Sciatic nerve (tissue), 2 donors: ENCODE measurements around the gene BTBD10. TPM values are rescaled to one million over a fixed set of nuclear protein-coding genes. Genes with fewer than 3 reads are reported as not detected.

ENCODE experiments used
- ATAC-seq: fragments of 200-7000 bp; cut with Tn5 transposase; one replicate; pipeline ENCODE4 v1.9.1; 2020; ENCODE audit warnings: mild to moderate bottlenecking, moderate library complexity
- DNase-seq: peaks from one replicate; pipeline ENCODE4 v3.0.0-alpha.2; 2020; ENCODE audit warnings: low spot score
- intact Hi-C: fragments of 100-400 bp; cut with DNase I; formaldehyde crosslinking; loops from one replicate; pipeline ENCODE4 v1.14.2; 2022
- total RNA-seq: library from RNA; stranded (reverse); fragmentation: NEBNext Ultra II Directional; extraction: Animal tissue kit (Norgen Biotek cat#: 25700); gene quantifications from one replicate; pipeline ENCODE4 v1.2.1, GENCODE V29; 2021
- donor health status: DM: no; HTN: no; CAD: no.
- donor health status: DM: no; HTN: no; CAD: no.

Gene BTBD10
- total RNA-seq, 1 donor from 2014 or later = 34.9 TPM

DNA sequence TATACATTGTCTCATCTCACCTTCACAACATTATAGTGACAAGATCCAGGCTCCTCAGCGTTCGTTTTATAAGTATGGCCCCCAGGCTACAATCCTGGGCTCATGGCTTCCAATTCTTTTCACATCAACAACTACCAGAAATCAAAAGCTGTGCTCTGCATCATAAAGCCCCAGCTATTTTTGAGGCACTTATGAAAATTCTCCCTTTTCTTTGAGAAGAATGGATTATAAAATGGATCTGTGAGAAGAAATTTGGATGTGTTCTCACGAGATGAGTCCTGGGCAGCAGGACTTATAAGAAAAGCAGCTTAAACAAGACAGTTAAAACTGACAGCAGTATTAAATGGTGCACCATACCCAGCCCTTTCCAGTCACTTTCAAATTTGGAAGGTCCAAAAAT lies 80.3 kb downstream of the BTBD10 start:
- intact Hi-C loops = no loop called here
- ATAC-seq = no peak
- DNase-seq = no peak

DNA sequence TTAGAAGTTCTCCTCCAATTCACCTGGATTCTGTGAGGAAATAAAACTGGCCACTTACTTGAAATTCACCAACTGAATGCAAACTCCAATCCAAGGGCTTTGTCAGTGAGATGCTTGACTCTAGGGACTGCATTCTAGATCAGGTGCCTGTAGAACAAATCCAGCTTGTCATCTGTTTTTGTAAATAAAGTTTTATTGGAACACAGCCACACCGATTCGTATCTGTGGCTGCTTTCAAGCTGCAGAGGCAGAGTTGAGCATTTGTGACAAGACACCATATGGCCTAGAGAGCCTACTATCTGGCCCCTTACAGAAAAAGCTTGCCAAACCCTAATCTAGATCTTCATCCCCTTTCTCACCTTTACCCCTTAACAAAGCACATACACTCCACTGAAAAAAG lies 82.3 kb downstream of the BTBD10 start:
- ATAC-seq (no peak), DNase-seq (no peak)
- intact Hi-C loops = no loop called here

DNA sequence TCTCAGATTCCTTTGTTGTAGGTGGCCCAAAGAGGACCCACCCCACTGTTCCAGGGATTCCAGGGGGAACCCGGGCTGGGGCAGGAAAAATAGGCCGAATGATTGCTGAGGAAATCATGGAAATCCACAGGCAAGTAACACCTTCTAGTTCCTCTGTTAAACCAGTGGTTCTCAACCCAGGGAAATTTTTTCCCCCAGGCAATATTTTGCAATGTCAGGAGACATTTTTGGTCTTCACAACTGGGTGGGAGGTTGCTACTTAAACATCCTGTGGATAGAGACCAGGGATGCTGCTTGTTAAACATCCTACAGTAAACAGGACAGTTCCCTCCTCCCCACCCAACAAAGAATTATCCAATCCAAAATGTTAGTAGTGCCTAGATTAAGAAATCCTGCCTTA lies 84.7 kb downstream of the BTBD10 start:
- DNase-seq (no peak), ATAC-seq (no peak)
- intact Hi-C loops = no loop called here

DNA sequence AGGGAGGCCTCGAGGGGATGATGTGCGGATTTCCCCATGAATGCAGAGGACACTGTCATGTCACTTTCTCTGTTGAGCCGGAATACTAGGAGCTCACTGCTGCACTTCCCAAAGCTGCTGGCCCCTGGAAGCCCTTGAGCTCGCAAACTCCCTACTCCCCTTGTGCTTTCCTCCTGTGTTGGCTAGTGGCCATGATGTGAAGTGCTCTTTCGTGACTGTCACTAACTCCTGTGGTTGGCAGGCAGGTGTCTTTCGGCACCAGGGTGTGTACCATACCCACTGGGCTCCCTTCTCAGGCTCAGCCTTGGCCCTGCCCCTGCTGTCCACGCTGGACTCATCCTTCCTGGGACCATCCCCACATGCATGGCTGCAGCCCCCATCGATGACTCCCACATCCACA lies 86.2 kb downstream of the BTBD10 start:
- DNase-seq (no peak), ATAC-seq (no peak)
- intact Hi-C loops = no loop called here

DNA sequence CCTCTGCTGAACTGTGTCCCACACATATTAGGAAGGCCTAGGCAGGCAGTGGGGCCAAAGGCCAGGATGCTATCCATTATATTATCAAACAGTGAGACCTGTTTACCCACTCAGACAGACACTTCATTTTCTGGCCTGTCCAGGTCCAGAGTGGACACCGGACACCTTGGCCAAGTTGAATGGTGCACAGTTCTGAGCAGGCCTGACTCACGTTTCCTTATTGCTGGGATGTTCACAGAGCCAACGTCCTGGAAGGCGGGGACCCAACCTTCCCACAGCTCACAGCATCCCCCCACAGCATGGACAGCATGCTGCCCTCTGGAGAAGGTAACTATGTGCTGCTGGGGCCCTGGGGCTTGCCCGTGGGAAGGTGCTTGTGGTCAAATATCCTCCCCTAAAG lies 86.6 kb downstream of the BTBD10 start:
- no peak for ATAC-seq
- no peak for DNase-seq
- intact Hi-C loops = no loop called here

DNA sequence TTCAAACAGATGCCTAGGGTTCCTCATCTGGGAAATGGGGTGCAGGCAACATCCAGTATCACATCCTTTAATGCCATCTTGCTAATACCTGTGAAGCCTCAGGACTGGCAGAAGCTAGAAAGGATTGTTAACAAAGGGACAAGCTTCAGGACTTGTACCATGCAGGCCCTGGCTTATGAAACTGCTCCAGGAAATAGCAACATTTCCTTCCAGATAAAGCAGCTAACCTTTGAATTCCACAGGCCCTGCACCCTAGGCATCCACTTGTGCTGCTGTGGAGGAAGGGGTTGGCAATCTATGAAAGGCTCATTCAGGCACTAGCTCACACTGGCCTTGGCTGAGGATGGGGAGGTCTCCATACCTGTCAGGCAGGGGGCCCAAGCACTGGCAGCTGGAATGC lies 87.2 kb downstream of the BTBD10 start:
- DNase-seq (no peak), ATAC-seq (no peak)
- intact Hi-C loops = no loop called here

DNA sequence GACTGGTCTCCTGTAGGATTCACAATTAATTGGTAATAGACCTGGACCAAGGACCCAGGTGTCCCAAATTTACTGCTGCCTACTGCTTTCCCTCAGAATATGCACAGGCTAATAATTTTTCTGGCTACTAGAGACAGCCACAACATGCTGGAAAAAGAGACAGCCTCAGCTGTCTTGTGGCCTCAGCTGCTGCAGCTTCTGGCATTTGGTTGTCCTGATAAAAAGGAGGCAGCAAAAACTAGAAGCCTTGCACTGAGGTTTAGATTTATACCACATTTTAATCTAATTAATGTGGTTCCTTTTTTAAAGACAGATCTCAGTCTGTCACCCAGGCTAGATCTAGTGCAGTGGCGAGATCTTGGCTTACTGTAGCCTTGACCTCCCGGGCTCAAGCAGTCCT lies 89.8 kb downstream of the BTBD10 start:
- DNase-seq (no peak), ATAC-seq (no peak)
- intact Hi-C loops = no loop called here

DNA sequence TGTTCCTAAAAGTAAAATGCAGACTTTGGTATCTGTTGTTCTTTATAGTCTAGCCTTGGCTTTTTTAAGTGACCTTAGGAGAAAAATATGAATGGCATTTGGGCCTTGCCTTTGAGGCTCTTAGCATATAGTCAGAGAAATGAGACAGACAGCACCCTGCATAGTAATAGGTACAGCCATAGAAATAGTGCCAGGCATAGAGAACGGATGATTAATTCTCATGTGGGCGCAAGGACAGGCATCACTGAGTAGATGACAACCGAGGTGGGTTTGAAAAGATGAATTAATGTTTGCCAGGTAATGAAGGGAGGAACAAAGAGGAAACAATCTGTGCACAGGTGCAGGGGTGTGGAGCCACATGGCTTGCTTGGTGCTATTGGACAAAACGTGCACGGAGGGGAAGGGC lies 95.0 kb downstream of the BTBD10 start:
- DNase-seq (no peak), ATAC-seq (no peak)
- intact Hi-C loops = no loop called here

DNA sequence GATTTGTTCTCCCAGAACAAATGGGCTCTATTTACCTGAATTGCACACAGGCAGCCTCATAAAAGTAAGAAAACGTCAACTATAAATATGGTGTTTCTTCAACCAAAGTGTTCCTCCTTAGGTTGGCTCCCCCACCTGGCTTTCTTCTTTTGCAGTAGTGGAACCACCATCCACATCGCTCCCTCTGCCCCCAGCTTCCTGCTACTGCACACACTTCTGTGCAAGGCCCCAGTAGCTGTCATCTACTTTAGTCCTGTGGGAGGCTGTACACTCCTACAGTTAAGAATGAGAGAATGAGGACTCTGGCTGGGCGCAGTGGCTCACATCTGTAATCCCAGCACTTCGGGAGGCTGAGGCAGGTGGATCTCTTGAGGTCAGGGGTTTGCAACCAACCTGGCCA lies 95.9 kb downstream of the BTBD10 start:
- DNase-seq (no peak), ATAC-seq (no peak)
- intact Hi-C loops = no loop called here

DNA sequence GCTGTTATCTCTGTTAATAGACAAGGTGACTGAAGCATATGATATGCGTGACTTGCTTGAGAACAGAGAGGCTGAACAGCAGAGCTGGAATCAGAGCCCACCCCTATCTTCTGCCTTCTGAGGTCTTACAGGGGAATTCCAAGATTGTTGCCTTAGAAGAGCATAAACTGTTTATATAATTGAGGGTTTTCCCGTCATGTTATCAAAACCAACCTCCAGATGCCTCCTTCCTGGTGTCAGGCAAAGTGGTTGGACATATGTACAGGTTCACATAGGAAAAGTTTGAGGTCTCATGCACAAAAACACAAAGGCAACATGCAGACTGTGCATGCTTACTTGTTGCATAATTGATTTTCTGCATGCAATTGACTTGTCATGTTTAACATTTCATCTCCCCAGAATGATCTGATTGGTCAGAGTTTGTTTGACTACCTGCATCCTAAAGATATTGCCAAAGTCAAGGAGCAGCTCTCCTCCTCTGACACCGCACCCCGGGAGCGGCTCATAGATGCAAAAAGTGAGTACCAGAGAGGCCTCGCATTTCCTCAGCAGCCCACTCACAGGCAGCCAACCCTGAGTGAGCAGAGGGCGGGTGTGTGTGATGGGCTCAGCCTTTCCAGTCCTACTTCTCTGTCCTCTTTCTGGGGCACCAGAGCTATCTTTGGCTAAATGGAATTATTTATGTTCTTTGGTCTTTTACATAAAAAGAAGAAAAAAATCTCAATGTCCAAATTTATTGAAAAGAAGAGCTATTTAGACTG lies 96.6 kb downstream of the BTBD10 start:
- DNase-seq (no peak), ATAC-seq (no peak)
- intact Hi-C loops = no loop called here

DNA sequence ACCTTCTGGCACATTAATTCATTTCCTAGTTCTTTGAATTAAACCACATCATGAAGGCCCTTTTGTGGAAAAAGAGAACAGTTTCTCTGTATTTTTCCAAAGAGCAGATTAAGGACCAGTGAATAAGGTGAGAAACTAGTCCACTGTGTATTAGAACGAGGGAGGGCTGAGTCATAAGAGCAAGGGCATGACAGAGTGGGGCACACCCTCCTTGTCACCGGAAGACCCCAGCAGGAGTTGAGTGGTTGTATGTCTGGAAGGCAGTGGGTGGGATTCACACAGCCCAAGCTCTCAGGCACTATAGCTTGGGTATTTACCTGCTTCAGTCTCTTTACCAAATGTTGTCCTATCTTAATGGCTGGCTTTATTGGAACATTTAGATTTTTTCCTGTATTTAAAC lies 98.6 kb downstream of the BTBD10 start:
- DNase-seq (no peak), ATAC-seq (no peak)
- intact Hi-C loops = no loop called here

DNA sequence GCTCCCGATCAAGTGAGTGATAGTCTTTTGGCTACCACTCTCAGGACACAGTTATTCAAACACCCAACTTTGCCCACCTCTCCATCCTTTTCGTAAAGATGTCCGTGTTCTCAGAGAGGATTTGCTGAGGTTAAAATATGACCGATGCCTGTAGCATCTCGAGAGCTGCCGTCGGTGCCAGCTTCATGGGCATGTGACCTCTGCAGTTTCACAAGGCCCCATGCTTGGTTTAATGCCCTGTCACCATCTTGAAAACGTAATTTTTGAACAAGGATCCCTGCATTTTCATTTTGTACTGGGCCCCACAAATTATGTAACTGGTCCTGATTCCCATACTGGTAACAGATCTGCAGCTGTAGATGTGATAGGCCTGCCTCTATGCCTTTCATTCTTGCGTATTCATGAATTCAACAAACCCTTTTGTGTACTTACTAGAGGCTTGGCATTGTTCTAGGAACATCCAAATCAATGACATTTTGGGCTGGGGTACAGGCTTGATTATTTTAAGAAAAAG lies 100.4 kb downstream of the BTBD10 start:
- ATAC-seq = no peak
- DNase-seq = no peak
- intact Hi-C loops = no loop called here

DNA sequence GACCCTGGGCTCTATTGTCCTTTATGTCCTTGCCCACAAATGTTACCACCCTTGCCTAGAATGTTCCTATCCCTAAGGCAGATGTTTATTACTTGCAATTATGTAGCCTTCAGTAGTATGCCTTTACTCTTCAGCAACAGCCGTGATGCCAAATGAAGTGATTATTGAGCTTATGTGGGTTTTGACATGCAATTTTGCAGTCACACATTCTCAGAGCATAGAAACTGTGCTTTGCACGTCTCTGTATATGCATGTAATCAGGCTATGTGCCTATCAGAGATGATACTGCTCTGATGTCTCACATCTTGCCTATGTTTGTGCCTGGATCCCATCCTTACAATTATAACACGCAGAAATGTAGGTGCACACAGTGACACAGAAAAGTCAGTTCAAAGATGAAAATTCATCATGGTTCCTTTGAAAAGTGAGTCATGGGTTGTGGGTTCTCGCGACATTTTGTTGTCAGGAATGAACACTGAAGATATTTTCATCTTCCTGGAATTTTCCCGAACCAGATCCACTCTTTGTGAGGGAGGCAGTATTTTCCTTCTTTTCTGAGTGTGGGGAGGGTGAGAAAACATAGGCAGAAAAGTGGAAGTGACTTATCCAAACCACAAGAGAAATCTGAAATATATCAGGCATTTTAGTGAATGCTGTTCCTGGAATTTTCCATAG lies 104.3 kb downstream of the BTBD10 start:
- ATAC-seq (no peak), DNase-seq (no peak)
- intact Hi-C loops = no loop called here

DNA sequence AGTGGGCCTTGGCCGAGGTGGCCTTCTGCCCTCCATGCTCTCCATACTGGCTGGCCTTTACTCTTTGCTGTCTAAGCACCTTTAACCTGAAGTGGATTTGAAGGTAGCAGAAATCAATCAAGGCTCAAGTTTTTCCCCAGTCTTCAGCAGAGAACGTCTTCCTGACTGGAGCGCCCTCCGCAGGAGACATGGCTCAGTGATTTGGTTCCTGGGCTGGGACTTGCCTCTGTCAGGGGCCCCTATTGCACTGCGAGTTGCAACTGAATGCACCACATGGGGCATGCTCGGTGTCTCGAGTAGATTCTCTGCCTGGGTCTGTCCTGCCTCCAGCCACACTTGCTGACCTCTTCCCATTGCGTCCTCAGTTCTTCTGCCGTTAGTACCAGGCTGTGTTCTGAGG lies 105.8 kb downstream of the BTBD10 start:
- intact Hi-C loops = no loop called here
- ATAC-seq (no peak), DNase-seq (no peak)

DNA sequence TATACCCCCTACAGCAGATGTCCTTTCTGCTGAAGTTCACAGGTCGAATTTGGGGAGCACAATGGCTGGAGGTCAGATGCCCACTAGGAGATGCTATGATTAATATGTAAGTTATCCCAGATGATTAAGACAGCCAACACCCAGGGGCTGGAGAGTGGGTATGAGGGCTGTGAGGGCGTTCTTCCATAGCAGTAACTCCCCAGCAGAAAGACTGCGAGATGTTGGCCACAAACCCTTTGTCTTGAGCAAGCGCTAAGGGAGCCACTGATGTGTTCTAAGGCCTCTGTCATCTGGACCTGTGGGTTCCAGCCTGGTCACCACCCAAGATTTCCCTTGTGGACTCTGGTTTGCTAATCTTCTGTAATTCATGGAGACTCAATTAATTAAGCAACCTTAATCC lies 107.8 kb downstream of the BTBD10 start:
- ATAC-seq (no peak), DNase-seq (no peak)
- intact Hi-C loops = no loop called here

DNA sequence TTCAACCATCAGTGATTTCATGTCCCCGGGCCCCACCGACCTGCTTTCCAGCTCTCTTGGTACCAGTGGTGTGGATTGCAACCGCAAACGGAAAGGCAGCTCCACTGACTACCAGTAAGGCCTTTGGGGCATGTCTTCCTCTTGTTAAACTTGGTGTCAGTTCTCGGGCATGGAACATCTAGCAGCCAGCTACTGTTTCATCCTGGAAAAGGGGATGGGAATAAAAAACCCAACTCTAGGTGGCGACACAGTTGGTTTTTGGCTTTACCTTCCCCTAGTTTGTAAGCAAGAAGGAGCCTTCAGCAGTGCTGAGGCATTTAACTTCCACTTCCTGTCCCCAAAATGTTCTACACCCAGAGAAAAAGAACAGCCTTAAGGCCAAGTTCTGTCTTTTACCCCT lies 108.7 kb downstream of the BTBD10 start:
- intact Hi-C loops = no loop called here
- DNase-seq (no peak), ATAC-seq (no peak)

DNA sequence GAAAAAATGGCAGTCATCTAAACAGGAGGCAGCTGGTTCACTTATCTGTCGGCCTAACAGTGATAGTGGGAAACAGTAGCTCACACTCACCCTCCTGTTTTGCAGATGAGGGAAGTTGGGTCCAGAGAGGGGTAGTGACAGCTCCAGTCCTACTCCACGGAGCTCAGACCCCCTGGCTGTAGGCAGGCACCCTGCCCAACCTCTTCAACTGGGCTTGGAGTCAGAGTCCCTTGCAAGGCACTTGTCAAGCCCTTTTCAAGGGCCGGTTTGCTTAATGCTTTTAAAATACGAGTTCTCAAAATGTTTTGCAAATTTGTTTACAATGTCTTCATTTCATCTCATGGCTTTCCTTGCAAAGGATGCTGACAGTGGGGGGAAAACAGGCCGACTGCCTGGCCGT lies 110.3 kb downstream of the BTBD10 start:
- ATAC-seq (no peak), DNase-seq (no peak)
- intact Hi-C loops = no loop called here

DNA sequence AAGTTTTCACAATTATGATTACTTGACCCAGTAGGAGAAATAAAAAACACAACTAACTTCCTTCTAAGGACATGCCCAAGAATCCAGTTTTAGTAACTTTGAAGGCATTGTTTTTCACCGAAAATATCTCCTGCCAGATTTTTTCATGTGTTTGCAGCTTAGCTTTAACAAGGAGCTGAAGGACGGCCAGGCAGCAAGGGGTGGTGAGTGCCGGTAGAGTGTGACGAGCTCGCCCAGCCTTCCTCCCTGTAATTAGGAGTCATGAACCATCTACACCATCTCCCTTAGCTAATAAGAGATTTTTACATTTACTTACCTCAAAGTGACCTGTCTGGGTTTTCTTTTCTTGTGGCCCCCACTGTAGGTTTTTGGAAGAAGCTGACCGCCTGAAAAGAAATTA lies 113.4 kb downstream of the BTBD10 start:
- intact Hi-C loops = no loop called here
- DNase-seq = no peak

DNA sequence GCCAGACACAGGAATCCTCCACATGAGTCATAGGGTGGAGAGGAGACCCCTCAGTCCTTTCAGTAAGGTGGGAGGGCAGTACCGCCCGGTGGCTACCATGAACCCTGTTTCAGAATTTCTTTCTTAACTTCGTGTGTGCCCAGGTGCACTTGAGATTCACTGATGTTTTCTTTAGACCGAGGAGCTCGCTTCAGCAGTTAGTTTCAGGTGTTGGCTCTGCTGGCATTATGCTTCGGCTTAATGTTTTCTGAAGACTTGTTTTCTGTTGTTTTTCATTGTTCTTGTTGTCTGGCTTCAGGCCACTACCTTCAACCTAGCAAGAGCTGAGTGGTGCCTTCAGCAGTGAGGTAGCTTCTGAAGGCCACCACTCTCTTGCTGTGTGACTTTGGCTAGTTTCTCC lies 114.0 kb downstream of the BTBD10 start:
- intact Hi-C loops = no loop called here
- DNase-seq = no peak
- ATAC-seq = no peak

More for the DNA sequence above, 113.4 kb downstream of the BTBD10 start:
- ATAC-seq = no peak

DNA sequence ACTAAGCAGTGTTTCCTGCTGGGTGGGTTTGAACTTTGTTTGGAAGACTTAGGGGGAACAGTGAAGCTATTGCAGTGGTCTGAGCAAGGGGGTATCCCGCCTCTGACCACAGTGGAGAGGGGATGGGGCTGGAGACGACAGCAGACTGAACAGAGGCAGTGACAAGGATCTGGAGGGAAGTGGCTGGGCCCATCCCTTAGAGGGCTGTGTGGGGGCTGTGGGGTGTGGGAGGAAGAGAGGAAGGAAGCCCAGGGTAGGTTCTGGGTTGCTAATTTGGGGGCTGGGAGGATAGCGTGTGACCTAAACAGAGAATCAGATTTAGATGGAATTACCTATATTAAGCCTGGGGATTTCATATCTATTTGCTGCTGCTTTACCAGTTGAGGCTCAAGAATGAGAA lies 114.7 kb downstream of the BTBD10 start:
- ATAC-seq = peak; percentile 41
- intact Hi-C loops = no loop called here

DNA sequence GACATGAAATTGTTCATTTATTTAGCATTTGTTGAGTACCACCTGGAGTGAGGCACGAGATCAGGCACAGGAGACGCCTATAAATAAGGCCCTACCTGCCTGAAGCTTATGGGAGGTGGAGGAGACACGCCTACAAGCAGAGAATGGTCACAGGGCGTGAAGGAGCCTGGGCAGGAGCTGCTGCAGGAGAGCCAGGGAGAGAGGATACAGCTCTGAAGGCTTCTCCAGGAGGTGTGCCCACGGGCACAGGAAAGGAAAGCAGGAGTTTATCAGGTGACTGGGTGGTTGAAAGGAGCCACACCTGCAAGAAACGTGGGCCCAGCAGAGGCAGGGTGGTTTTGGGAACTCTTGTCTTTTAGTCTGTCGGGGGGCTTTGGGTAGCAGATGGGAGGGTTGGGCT lies 115.1 kb downstream of the BTBD10 start:
- intact Hi-C loops = no loop called here

More for the DNA sequence above, 114.7 kb downstream of the BTBD10 start:
- no peak for DNase-seq

More for the DNA sequence above, 115.1 kb downstream of the BTBD10 start:
- DNase-seq = no peak
- ATAC-seq = no peak
